GM12864 (cell line): Measurements from ENCODE around the gene DBI.
A peak's percentile ranks its signal among the peaks of the same experiment; 100 is the strongest.

Experiments
- DNase-seq: peaks from one replicate; pipeline ENCODE4 v3.0.0-alpha.2; 2011; ENCODE audit warnings: low read depth
- H3K4me3 ChIP-seq: 2 replicates; pipeline ENCODE4 v1.5.1; 2011; ENCODE audit warnings: mild to moderate bottlenecking, low read depth, low read length, control low read depth
- TF ChIP-seq, protein P1 (sequence below): IDR thresholded peaks from 2 replicates; pipeline ENCODE4 v1.5.1; 2011; ENCODE audit warnings: low read depth, mild to moderate bottlenecking, moderate library complexity, low read length, control low read depth, inconsistent platforms; ENCODE audit errors: missing control alignments

The DBI gene

DNA sequence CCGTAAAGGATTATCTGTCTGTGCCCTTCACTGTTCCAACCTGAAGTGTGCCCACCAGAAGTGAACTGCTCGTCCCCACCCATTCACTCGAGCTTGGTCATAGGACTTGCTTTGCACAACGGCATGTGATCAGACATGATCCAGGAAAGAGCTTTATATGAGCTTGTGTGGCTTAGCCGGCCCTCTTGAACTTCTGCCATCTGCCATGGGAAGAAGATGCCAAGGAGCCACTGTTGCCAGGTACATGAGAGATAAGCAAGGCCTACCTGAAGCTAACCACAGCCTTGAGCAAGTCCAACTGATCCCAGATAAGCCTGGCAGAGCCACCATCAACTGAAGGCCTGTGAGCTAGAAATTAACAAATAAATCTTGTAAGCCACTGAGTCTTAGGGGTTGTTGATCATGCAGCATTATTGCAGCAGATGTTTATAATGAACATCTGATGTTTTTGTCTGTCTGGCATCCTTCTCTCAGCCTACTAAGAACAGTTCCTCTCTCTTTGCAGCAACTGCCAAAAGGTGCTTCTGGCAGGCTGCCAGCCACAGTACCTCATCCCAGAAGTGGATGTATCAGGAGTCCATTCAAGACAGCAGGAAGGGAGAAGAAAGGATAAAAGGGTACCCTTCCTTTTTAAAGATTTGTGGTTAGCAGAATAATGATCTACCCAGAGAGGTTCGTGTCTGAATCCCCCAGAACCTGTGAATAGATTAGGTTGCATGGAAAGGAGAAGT is 16.8 kb downstream of the DBI start:
- TF ChIP-seq, protein P1, sequence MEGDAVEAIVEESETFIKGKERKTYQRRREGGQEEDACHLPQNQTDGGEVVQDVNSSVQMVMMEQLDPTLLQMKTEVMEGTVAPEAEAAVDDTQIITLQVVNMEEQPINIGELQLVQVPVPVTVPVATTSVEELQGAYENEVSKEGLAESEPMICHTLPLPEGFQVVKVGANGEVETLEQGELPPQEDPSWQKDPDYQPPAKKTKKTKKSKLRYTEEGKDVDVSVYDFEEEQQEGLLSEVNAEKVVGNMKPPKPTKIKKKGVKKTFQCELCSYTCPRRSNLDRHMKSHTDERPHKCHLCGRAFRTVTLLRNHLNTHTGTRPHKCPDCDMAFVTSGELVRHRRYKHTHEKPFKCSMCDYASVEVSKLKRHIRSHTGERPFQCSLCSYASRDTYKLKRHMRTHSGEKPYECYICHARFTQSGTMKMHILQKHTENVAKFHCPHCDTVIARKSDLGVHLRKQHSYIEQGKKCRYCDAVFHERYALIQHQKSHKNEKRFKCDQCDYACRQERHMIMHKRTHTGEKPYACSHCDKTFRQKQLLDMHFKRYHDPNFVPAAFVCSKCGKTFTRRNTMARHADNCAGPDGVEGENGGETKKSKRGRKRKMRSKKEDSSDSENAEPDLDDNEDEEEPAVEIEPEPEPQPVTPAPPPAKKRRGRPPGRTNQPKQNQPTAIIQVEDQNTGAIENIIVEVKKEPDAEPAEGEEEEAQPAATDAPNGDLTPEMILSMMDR: no peak
- no peak for DNase-seq
- no peak overlapping the region for H3K4me3 ChIP-seq

DNA sequence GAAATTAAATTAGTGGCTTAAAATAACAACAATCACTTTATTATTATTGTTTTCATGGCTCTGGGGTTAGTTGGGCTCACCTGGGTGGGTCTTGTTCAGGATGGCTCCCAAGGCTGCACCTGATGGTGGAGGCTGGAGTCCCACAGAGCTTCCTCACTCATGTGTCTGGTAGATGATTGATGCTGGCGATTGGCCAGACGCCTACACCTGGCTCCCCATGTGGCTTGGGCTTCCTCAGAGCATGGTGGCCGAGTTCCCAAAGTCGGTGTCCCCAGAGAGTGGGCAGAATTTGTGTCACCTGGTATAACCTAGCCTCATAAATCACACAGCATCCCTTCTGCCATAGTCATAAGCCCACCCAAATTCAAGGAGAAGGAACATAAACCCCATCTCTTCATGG is 18.2 kb downstream of the DBI start:
- TF ChIP-seq, protein P1: no peak
- H3K4me3 ChIP-seq: no peak overlapping the region
- DNase-seq: no peak

DNA sequence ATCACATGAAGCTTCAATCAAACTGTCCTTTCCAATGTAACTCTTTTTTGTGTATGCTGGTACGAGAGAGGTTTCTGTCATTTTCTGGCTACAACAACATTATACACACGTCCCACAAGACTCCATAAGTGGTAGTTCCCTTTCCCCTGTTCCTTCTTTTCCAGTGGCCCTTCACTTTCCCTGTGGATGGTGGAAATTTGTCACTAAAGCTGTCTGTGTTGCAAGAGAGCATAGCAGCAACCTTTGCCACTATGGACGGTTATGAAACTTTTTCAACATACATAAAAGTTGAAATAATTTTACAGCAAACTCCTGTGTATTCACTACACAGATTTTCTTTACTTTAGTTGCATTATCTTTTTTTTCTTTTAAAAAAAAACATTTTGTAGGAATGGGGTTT is 18.7 kb downstream of the DBI start:
- TF ChIP-seq, protein P1: no peak
- no peak overlapping the region for H3K4me3 ChIP-seq
- DNase-seq: no peak

DNA sequence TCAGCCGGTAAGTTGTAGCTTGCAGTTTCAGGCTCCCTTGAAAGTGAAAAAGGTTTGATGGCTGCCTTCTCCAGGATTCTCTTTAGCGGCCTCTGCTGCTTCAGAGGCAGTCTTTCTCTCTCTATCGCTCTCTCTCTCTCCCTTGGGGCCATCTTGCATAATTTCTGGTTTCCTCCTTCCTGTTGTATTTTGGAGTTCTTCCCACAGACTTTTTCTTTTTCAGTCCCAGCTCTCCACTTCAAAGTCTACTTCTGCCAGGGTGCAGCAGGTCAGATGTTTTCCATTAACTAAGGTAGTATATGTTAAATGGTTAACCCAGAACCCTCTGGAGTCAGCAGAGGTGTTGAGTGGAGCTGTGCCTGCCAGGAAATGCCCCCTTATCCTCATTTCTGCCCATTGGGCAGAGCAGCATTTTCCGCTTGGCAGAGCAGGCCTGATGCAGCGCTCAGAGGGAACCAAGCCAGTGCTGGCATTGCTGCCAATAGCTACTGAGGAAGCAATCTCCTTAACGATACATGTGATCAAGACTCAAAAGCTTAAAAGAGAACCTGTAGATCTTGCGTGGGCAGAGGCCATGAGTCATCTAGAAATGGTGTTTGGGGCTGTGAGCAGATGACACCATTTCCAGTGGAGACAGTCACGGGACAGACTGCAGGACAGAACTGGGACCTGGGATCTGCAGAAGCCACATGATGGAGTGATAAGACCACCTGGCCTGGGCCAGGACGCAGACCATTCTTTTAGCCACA is 20.8 kb downstream of the DBI start:
- DNase-seq: no peak
- TF ChIP-seq, protein P1: peak; percentile 27
- H3K4me3 ChIP-seq: no peak overlapping the region

DNA sequence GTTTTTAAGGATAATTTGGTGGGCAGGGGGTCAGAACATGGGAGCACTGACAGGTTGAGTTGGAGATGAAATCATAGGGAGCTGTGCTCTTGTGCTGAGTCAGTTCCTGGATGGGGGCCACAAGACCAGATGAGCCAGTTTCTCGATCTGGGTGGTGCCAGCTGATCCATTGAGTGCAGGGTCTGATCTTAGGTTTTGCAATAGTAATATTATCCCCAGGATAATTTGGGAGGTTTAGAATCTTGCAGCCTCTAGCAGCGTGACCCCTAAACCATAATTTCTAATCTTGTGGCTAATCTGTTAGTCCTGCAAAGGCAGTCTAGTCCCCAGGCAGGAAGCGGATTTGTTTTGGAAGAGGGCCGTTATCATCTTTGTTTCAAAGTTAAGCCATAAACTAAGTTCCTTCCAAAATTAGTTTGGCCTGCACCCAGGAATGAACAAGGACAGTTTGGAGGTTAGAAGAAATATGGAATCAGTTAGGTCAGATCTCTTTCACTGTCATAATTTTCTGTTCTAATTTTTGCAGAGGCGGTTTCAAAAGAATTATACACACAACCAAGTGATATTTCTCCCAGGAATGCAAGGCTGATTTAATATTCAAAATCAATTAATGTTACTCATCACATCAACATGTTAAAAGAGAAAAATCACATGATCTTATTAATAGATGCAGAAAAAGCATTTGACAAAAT is 23.0 kb downstream of the DBI start:
- DNase-seq: no peak
- no peak overlapping the region for H3K4me3 ChIP-seq
- TF ChIP-seq, protein P1: no peak

DNA sequence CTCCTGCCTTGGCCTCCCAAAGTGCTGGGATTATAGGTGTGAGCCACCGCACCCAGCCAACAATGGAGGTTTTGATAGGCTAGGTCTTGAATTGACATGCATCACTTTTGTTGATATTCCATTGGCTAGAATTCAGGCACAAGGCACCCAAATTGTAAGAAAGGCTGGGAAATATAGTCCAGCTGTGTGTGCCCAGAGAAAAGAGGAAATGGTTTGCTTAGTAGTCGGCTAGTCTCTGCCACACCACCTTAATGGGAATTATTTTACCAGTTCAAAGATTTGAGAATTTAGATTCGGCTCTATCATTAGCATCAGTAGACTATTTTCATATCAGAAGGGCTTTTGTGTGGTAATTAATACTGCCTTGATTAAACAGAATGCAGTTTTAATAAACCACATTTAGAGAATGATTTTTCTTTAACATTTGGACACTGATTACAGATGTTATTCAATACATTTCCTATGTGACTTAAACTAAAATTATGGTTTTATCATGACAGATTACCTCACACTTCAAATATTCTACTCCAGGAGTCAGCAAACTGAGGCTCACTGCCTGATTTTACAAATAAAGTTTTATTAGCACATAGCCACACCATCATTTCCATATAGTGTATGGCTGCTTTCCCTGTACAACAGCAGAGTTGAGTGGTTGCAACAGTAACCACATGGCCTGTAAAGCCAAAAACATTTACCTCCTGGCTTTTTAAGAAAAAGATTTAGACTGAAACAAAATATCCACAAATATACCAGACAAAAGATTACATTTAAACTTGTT is 27.4 kb downstream of the DBI start:
- TF ChIP-seq, protein P1: no peak
- no peak for DNase-seq
- no peak overlapping the region for H3K4me3 ChIP-seq
